ENCODE results near the gene HNRNPC. TPM values are rescaled to one million over a fixed set of nuclear protein-coding genes. Genes with fewer than 3 reads are reported as not detected.

Gene HNRNPC
- total RNA-seq, 1 donor from 2014 or later, result 273 TPM

- H3K27me3 ChIP-seq (ENCODE audit: low read depth), result no peaks in the 10 kb centered on the region
- DNase-seq, result no peak
- intact Hi-C loops (cut with micrococcal nuclease), result no loop called here
- H3K4me3 ChIP-seq, result no peak overlapping the region
- H3K27ac ChIP-seq (replicated peaks), result no peak overlapping the region
- peaks cover 98% of the 10 kb centered on the region for H3K4me1 ChIP-seq
- TF ChIP-seq, protein P1, sequence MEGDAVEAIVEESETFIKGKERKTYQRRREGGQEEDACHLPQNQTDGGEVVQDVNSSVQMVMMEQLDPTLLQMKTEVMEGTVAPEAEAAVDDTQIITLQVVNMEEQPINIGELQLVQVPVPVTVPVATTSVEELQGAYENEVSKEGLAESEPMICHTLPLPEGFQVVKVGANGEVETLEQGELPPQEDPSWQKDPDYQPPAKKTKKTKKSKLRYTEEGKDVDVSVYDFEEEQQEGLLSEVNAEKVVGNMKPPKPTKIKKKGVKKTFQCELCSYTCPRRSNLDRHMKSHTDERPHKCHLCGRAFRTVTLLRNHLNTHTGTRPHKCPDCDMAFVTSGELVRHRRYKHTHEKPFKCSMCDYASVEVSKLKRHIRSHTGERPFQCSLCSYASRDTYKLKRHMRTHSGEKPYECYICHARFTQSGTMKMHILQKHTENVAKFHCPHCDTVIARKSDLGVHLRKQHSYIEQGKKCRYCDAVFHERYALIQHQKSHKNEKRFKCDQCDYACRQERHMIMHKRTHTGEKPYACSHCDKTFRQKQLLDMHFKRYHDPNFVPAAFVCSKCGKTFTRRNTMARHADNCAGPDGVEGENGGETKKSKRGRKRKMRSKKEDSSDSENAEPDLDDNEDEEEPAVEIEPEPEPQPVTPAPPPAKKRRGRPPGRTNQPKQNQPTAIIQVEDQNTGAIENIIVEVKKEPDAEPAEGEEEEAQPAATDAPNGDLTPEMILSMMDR (IDR thresholded peaks at IDR 0.05; ENCODE audit: borderline replicate concordance), result no peak
- H3K36me3 ChIP-seq, result peaks cover 84% of the 10 kb centered on the region
- no peaks in the 10 kb centered on the region for H3K9me3 ChIP-seq (replicated peaks)
Measured at GRCh38 chr14:21261824-21262223, 7.4 kb downstream of the HNRNPC start.

GRCh38 chr14:21258889-21259787 lies 10.1 kb downstream of the HNRNPC start:
- no peaks in the 10 kb centered on the region for H3K27me3 ChIP-seq (ENCODE audit: low read depth)

DNA sequence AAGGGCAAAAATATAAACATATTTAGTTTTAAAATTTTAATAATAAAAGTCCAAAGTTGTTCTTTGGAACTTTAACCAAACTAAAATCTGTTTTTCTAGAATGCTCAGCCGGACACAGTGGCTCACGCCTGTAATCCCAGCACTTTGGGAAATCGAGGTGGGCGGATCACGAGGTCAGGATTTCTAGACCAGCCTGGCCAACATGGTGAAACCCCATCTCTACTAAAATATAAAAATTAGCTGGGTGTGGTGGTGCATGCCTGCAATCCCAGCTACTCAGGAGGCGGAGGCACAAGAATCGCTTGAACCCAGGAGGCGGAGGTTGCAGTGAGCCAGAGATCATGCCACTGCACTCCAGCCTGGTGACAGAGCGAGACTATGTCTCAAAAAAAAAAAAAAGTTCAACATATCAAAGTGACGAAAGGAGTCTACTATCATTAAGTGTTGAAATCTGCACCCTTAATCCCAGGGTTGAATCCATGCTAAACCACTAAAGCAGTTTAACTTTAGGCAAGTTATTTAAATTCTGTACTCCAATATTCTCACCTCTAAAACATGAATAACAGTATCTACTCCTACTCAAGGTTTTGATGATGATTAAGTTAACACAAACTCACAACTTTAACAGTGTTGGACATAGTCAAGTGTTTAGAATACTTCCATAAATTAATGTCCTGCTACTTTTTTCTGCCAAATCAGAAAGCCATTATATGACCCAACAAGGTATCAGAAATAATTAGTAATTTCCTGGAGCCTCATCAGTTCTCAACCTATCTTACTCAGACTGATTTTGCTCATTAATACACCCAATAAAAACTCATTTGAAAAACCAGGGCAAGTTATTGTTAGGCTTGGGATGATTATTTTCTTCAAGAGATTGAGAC lies 11.0 kb downstream of the HNRNPC start:
- peaks cover 69% of the 10 kb centered on the region for H3K36me3 ChIP-seq

More at GRCh38 chr14:21258889-21259787, 10.1 kb downstream of the HNRNPC start:
- TF ChIP-seq, protein P1 (IDR thresholded peaks at IDR 0.05; ENCODE audit: borderline replicate concordance), result no peak
- DNase-seq, result no peak
- peaks cover 98% of the 10 kb centered on the region for H3K4me1 ChIP-seq
- intact Hi-C loops (cut with micrococcal nuclease), result no loop called here
- peaks cover 76% of the 10 kb centered on the region for H3K36me3 ChIP-seq
- H3K9me3 ChIP-seq (replicated peaks), result no peaks in the 10 kb centered on the region
- H3K4me3 ChIP-seq, result no peak overlapping the region
- H3K27ac ChIP-seq (replicated peaks), result no peak overlapping the region

DNA sequence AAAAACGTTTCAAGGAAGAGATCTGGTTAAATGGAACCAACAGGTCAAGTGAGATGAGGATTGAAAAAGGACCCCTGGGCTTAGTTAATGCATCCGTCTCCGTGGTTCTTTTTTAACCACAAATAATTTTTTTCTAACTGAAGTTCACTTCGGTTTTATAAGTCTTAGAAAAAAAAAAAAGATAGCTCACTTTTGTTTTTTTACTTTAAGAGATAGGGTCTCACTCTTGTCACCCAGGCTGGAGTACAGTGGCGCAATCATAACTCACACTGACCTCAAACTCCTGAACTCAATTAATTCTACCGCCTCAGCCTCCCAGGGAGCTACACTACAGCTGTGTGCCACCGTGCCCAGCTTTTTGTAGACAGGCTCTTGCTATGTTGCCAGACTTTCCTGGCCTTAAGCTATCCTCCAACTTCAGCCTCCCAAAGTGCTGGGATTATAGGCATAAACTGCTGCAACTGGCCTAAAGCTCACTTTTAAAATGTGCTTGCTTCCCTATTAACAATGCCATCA lies 11.8 kb downstream of the HNRNPC start:
- intact Hi-C loops (cut with micrococcal nuclease), result no loop called here
- TF ChIP-seq, protein P1 (IDR thresholded peaks at IDR 0.05; ENCODE audit: borderline replicate concordance), result no peak

More for the DNA sequence above, 11.0 kb downstream of the HNRNPC start:
- Histone ChIP-seq H3K4me3 (no peak overlapping the region), H3K4me1 (peaks cover 90% of the 10 kb centered on the region), H3K27ac (replicated peaks) (no peak overlapping the region), H3K27me3 (ENCODE audit: low read depth) (no peaks in the 10 kb centered on the region), H3K9me3 (replicated peaks) (no peaks in the 10 kb centered on the region)
- no peak for DNase-seq
- intact Hi-C loops (cut with micrococcal nuclease), result no loop called here
- TF ChIP-seq, protein P1 (IDR thresholded peaks at IDR 0.05; ENCODE audit: borderline replicate concordance), result no peak

More for the DNA sequence above, 11.8 kb downstream of the HNRNPC start:
- Histone ChIP-seq H3K4me1 (peaks cover 83% of the 10 kb centered on the region), H3K4me3 (no peak overlapping the region), H3K27me3 (ENCODE audit: low read depth) (no peaks in the 10 kb centered on the region), H3K9me3 (replicated peaks) (no peaks in the 10 kb centered on the region), H3K27ac (replicated peaks) (no peak overlapping the region), H3K36me3 (peaks cover 63% of the 10 kb centered on the region)
- DNase-seq, result no peak

Data from left ventricle myocardium inferior (tissue), 1 donor.